ENCODE measurements around the gene AHSA1.

DNA sequence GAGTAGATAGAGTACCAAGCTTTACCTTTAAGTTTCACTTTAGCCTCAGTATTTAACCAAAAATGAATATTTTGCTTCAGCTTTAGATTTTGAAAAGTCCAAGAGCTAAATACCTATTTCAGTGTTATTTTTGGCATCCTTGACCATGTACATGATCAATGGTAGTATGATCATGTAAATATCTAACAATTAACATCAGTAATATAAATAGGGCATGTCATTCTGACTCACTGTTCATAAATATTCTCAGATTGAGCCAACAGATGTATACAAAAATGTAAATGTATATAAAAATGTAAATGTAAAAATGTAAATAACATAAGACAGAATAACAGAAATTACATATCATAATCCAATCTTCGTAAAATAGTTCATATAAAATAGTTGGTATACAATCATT is 19.3 kb upstream of the AHSA1 start:
- TF ChIP-seq, protein P1, sequence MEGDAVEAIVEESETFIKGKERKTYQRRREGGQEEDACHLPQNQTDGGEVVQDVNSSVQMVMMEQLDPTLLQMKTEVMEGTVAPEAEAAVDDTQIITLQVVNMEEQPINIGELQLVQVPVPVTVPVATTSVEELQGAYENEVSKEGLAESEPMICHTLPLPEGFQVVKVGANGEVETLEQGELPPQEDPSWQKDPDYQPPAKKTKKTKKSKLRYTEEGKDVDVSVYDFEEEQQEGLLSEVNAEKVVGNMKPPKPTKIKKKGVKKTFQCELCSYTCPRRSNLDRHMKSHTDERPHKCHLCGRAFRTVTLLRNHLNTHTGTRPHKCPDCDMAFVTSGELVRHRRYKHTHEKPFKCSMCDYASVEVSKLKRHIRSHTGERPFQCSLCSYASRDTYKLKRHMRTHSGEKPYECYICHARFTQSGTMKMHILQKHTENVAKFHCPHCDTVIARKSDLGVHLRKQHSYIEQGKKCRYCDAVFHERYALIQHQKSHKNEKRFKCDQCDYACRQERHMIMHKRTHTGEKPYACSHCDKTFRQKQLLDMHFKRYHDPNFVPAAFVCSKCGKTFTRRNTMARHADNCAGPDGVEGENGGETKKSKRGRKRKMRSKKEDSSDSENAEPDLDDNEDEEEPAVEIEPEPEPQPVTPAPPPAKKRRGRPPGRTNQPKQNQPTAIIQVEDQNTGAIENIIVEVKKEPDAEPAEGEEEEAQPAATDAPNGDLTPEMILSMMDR (IDR thresholded peaks at IDR 0.05), result no peak
- no peak for TF ChIP-seq POLR2A (IDR thresholded peaks at IDR 0.05)
- TF ChIP-seq EP300 (IDR thresholded peaks at IDR 0.05), result no peak
